Suppressor macrophage treated with lipopolysaccharide for 4 hours (primary cell): Measurements from ENCODE around the gene BAX.

Experiments used
- DNase-seq: peaks from one replicate; pipeline ENCODE4 v3.0.0-alpha.2; 2020

Gene BAX

DNA sequence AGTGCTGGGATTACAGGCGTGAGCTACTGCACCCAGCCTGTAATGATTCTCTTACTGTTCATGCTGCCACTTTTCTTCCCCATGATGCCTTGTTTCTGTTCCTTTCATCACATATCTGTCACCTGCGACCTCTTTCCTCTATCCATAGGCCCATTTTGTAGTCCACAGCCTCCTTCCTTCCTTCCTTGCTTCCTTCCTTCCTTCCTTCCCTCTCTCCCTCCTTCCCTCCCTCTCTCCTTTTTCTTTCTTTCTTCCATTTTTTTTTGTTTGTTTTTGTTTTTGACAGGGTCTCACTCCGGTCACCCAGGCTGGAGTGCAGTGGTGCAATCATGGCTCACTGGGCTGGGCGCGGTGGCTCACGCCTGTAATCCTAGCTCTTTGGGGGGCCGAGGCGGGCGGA, 34.2 kb downstream of the BAX start:
- no peak for DNase-seq

DNA sequence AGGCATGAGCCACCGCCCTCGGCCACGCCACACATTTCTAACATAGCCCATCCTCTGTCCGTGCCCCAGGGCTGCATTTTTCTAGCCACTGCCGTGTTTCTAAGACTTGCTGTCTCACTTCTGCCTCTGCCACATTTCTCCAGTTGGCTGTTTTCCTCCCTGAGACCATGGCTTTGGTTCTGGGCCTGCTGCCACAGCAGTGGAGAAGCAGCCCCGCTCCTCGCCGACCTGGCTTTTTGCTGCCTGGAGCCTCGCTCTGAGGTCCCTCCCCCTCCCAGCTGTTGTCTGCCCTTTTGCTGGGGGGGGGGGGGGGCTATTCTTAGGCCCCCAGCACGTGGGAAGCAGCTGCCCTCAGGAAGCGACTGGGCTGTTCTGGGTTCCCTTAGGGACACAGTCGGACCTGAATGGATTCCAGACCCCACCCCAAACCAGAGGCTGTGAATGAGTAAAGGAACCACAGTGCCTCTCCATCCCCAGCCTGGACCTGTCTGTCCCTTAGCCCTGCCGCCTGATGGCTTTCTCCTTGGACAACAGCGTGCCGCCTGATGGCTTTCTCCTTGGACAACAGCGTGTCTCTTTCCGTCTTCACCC, 35.1 kb downstream of the BAX start:
- no peak for DNase-seq

DNA sequence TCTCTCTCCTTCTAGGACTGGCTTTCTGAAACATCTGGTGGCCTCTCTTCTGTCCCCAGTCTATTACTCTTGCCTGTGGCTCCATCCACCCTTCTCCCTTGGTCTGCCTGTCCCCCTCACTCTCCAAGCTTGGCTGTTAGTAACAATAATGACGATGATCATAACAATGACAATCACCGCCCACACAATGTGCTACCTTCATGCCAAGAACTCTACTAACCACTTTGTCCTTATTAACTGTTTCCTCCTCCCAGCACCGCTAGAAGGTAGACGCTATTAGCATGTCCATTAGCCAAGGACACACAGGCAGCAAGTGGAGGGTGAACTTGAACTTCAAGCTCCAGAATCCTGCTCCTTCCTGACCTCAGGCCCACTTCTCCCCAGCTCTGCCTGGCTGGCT, 35.7 kb downstream of the BAX start:
- DNase-seq = no peak

DNA sequence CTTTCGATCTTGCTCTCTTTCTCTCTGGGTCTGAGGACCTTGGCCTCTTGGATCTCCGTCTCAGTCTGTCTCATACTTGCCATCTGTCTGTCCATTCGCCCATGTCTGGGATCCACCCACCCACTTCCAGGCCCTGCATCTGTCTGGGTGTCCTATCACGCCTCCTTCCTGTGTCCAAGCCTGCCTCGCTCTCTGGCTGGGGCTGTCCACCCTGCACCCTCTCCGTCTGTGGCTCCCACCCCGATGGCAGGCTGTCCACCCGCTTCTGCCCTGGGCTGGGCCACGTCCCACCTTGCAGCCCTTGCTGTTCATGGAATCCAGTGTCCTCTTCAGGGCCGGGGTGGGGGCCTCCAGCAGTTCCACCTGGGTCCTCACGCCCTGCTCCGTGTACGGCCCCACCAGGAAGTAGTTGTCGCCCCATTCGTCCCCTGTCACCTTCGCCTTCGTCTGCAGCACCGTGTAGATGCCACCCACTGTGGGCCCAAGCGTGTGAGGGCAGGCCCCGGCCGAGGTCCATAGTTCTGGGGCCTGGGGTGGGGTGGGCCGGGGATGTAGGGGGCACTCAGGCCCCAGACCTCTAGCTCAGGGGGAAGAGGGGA, 36.4 kb downstream of the BAX start:
- no peak for DNase-seq

DNA sequence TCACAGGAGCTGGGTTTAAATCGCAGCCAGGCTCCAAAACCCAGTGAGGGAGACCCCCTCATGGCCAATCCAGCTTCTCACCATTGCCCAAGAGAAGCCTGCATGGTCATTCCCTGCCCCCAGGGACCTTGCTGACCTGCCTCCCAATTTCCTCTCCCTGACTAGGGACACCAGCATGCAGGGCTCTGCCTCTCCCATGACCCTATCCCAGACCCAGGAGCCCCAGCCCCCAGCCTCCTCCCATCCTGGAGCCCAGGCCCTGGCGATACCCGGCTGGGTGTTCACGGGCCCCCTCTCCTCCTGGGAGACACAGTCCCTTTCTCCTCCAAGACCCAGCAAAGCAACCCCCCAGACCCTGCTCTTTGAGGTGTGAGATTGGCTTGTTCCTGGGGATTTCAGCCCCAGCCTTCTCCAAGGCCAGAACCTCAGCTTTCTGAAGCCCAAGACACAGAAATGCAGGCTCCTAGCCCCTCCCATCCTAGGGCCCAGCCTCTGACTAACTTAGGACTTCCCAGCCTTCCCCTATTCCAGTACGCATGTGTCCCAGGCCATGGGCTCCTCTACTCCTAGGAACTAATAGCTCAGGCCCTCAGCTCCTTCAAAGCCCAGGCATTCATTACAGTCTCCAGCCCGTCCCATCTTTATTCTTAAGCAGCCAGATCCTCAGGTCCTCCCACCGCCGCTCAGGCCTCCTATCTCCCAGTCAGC, 37.4 kb downstream of the BAX start:
- DNase-seq = peak; percentile 86

DNA sequence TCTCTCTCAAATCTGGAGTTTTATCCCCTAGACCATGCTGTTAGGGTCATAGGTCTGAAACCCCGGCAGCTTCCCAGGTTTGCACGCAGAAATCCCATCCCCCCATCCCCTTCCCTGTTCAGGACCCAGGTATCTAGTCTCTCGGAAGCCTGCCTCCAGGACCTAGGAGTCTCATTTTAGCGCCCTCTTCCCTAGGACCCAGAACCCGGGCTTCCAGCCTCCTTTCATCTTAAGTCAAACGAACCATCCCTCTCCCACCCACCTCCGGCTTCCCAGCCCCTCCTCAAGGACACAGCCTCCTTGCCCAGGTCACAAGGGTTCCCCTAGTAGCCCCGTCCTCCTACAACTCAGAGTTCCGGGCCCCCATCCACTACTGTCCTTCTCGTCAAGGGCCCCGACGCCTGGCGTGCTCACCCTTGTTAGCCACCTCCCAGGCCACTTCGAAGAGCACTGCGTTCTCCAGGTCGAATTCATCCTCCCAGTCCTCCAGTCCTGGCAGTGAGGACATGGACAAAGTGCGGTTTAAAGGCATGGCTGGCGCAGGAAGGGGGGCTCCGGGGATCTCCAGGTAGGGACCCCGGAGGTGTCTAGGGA, 38.0 kb downstream of the BAX start:
- peak; percentile 24 for DNase-seq

DNA sequence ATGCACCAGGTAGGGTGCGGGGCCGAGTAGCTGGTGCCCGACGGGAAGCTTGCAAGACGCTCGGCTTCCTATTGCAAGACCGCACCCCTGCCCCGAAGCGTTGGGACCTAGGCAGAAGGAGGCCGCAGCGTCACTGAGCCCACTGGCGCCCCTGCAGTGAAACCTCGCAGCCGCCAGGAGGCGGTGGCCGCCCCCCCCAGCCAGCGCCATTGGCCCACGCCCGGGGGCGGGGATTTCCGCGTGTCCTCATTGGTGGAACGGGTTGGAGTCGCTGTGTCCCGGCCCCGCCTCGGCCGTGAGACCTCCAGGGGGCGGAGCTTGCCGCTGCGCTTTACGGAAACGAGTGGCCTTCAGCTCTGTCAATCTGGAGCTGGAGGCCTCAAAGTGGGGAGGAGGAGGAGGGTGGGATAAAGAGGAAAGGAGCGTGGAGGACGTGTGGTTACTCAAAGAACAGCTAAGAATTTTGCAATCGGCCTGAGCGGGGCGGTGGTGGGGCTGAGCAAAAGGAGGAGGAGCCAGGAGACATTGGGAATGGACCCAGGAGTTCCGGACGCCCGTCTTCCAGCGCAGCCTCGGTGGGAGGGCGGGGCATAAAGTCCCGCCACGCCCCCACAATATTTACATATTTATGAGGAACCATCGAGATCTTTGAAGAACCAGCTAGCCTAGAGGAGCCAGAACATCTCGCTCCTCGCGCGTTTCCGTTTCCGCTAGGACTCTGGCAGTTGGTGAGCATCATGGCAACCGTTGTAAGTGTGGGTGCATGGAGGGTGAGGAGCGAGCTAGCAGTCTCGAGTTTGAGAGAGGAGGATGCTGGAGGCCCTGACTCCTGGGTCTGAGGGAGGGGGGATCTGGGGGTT, 38.7 kb downstream of the BAX start, which contains the start of the genes GYS1 and RUVBL2:
Gene GYS1 (minus strand): TSS at position 135 of the 860 bp plus-strand sequence. CDS start 197 bp downstream, outside the sequence.
Gene RUVBL2 (plus strand): TSS at position 713 of the 860 bp plus-strand sequence. CDS start 25 bp downstream, at position 738.
- DNase-seq = peak; percentile 100

DNA sequence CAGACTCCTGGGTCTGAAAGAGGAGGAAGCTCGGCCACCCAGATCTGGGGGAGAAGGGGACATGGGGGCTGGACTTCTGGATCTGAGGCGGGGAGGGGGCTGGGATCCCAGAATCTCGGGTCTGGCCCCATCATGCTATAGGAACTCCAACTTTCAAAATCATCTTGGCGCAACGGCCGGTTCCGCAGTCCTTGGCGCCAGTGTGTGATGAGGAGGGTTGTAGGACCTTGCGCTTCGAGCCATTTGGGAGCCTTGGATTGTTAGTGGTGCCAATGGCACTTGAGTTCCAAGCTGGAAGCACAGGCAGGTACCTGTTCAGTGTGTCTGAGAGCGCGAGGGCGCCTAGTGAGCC, 39.3 kb downstream of the BAX start:
- DNase-seq = no peak

DNA sequence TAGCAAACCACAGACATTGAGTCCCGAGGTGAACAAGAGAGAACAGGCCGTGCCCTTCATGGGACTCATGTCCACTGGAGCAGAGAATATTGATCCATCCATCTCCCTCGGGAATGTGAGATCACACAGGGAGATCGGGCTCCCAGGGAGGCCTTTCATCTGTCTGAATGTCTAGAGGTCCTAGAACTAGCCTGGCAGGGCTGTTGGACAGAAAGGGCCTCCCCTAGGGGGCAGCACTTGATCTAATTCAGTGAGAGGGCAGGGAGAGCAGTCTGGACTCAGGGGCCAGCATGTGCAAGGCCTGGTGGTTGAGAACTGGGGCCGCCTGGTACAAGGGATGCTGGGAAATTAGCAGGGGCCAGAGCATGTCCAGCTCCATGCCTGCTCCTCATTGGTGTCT, 43.3 kb downstream of the BAX start:
- peak; percentile 72 for DNase-seq

DNA sequence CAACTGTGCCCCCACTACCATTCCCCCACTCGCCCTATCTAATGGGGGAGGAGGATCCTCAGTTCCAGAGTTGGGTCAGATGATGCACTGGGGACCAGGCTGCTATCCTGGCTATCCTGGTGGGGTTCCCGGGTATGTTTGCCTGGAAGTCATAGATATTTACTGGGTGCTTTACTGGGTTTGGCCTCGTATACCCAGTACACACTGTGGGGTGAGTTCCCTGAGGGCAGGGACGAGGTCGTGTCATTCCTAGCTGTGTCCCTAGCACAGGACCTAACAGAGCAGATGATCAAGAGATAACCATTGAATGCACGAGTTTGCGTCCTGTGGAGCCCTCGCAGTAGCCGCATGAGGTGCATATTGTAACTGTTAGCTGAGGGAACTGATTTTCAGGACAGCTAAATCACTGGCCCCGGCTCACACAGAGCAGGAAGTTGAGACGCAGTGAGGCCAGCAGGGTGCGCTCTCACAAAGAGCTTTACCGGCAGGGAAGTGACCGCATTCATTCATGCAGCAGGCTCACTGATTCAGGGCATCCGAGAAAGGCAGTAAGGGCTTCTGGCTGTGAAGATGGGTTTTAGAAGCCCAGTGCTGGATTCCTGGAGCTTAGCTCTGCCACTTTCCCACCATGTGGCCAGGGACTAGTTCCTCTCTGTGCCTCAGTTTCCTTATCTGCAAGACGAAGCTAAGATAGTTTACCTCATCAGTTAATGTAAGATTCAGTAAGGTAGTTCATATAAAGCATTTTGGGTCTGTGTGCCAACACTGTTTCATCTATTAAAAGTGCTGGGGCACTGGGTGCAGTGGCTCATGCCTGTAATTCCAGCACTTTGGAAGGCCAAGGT, 45.0 kb downstream of the BAX start:
- DNase-seq = peak; percentile 69

DNA sequence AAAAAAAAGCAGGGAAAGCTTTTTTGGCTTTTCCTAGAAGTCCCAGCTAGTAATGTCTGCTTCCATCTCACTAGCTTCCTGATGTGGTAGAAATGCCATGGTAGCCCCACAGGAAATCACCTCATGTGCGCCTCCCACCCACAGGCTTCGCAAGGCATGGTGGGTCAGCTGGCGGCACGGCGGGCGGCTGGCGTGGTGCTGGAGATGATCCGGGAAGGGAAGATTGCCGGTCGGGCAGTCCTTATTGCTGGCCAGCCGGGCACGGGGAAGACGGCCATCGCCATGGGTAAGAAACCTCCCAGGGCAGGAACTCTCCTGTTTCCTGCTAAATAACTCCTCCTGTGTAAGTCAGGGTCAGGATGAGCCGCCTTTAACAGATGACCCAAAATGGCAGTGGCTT, 49.5 kb downstream of the BAX start:
- DNase-seq = no peak

DNA sequence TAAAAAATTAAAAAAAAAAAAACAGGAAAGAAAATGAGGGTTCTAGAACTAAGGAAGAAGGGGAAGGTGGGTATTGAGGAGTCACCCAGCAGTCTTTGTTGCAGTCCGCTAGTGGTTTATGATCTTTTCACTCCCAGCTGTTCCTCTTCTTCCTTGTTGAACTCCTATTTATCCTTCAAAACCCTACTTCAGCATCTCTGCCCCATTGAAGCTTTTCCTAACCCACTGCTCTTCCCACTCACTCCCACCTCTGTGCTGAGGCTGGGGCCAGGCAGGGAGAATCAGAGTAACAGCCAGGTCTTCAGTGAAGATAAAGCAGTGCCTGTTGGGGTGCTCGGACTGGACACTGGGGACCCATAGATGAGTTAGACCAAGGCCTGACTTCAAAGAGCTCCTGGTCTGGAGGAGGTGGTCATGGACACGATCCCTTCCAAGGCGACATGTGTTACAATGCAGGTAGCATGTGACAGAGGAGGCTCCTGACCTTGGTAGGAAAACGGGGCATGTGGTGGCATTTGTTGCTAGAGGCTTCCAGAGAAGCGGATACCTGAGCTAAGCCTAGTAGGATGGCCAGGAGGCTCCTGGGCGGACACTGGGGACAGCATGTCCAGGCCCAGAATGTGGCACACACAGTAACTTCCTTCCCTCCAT, 50.4 kb downstream of the BAX start:
- no peak for DNase-seq

DNA sequence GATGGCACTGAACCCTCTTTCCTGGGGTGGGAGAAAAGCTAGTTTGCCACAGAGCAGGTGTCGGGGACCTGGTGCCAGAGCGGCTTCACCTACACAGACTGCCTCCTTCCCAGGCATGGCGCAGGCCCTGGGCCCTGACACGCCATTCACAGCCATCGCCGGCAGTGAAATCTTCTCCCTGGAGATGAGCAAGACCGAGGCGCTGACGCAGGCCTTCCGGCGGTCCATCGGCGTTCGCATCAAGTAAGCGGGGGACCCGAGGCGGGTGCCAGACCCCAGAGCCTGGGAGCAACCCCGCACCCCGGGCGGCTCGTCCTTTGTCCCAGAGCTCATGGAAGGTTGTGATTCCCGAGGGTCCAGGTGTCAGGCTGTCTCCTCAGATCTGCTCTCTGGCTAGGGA, 52.2 kb downstream of the BAX start:
- no peak for DNase-seq

DNA sequence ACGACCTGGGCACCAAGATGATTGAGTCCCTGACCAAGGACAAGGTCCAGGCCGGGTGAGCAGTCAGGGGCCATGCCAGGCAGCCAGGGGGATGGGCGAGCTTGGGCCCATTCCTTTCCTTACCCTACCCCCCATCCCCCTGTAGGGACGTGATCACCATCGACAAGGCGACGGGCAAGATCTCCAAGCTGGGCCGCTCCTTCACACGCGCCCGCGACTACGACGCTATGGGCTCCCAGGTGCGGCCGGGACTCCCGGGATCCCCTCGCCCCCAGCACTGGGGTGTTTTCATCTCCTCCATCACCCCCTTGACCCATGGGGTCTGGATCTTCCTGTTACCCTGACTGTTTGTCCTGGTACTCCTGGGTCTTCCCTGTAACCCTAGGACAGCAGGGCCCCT, 55.2 kb downstream of the BAX start:
- no peak for DNase-seq

DNA sequence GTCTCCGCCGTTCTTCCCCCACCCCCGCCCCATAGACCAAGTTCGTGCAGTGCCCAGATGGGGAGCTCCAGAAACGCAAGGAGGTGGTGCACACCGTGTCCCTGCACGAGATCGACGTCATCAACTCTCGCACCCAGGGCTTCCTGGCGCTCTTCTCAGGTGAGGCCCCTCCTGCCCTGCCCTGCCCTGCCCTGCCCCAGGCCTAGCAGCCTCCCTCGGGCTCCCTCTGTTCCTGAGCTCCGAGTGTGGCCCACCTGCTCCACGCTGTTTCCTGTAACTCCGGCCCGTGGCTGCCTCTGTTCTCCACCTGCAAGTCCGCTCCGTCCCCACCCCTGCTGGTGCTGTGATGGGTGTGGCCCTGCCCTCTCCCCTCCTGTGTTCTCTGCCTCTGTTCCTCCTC, 55.8 kb downstream of the BAX start:
- DNase-seq = no peak

DNA sequence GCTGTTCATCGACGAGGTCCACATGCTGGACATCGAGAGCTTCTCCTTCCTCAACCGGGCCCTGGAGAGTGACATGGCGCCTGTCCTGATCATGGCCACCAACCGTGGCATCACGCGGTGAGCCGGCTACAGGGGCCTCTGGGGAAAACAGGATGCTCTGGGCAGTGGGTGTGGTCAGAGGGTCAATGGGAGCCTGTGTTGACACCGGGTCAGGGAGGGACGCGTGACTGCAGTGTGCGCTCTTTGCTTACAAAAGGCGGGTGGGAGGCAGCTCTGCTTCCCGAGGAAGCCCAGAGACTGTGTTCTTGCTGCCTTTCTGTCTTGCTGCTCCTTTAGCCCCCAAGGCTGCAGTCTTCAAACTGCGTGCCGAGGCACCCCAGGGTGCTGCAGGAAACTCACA, 56.5 kb downstream of the BAX start:
- no peak for DNase-seq
